Activated effector memory CD4-positive, alpha-beta T cell treated with anti-CD3 and anti-CD28 coated beads, Interleukin-2, amount 50 U/mL, for 16 hours (primary cell): ENCODE data around the gene PNKP.

Source experiments
- DNase-seq: peaks from one replicate; pipeline ENCODE4 v3.0.0-alpha.2; 2020

PNKP gene

DNA sequence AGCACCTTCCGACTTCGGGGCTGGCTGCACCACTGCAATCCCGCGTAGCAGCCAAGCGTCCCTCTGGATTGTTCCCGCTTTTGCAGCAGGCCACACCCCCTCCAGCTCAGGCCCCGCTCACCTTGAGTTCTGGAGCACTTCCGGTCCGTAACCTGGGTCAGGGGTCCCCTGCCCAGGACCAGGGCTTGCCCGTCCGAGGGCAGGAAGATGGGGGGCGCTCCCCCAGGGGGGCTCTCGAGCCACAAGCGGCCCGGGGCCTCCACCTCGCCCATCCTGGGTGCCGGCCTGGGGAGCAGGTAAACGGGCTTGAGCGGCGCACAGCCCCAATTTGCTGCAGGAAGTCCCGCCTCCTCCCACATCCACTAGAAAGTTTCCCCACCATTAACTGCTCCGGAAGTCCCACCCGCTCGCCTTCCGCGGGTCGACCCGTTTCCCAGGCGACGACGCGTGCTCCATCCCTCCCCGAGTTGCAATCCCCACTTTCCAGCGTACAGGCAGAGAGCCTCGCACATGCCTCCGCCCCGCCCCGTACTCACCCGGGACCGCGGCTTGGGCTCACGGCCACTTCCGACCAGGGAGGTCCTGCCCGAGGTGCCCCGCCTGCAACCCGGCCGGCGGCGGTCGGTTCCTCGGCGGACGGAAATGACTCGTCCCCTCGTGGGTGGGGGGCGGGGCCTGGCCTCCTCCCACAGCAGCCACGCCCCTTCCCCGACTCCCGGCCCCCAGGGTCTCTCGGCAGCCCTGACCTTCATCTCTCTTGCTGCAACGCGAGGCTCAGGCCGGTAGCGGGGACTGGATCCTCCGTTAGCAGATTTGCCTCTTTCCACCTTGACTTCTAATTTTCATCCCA, at the start of gene PNKP:
TSS of gene PNKP (minus strand) at position 644 of the 850 bp plus-strand sequence. CDS start at position 272, 372 bp downstream.
- DNase-seq: peak; percentile 96

DNA sequence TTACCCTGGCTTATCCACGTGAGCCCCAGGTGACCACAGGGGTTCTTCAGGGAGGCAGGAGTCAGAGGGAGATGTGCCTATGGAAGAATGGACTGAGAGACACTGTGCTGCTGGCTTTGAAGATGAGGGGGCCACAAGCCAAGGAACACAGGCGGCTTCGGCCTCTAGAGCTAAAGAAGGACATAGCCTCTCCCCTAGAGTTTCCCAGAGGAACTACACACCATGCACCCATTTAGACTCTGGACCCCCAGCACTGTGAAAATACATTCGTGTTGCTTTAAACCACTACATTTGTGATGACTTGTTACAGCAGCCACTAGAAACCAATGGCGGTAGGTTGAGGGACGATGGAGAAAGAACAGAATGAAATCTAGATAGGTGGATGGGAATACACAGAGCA, 47.9 kb upstream of the PNKP start:
- no peak for DNase-seq

DNA sequence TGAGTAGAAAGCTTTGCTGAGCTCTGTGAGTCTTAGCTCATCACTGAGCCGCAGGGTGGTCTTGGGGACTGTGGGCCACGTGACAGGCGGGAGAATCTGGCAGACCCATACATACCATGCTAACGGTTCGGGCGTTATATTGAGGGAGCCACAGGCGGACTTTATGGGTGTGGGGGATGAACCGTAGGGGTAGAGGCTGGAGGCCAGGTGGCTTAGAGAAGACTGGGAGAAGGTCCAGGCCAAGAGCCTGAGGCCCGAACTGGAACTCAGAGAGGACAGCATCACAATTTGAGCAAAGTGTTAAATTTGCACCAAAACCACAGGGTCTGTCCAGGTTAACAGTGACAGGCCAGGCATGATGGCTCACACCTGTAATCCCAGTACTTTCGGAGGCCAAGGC, 46.3 kb upstream of the PNKP start:
- no peak for DNase-seq

- no peak for DNase-seq
These were observed 45.7 kb upstream of the PNKP start for GRCh38 chr19:49912965-49913685.

- no peak for DNase-seq
These were observed 44.2 kb upstream of the PNKP start for GRCh38 chr19:49911381-49912145.

- no peak for DNase-seq
These were observed 42.8 kb upstream of the PNKP start for GRCh38 chr19:49910179-49910578.

DNA sequence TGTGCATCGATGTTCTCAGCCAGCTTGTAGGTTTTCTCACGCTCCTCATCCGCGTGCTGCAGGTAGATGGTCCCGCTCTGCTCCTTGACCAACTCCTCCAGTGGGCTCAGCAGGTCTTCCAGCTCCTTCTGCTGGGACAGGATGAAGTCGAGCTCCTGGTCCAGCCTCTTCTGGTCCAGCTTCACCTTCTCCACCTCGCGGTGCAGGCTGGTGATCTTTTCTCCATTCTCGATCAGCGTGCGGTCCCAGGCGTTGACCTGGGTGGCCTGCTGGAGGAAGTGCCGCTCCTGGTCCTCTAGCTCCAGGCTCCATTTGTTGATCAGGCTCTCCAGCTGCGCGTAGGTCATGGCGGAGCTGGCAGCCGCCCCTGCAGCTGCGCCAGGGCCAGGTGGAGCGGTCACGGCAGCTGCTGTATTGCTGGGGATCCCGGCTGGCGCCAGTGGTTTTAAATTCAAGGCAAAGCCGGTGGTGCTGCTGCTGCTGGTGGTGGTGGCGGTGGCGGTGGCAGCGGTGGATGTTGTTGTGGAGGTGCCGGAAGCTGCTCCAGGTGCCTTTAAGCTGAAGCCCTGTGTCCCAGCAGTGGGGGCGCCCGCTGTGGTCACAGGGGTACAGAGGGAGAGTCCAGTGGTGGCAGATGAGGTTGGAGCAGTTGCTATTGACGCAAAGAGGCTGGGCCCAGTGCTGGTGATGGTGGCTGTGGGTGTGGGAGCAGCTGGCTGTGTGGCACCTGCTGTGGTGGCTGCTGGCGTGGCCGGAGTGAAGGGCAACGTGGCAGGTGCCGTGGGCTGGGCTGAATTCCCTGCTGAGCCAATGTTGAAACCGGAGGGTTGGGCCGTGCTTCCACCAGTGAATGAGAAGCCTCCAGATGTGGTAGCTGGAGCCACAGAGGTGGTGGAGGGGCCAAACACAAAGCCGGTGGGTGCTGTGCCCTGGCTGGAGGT, 41.4 kb upstream of the PNKP start:
- DNase-seq: no peak

DNA sequence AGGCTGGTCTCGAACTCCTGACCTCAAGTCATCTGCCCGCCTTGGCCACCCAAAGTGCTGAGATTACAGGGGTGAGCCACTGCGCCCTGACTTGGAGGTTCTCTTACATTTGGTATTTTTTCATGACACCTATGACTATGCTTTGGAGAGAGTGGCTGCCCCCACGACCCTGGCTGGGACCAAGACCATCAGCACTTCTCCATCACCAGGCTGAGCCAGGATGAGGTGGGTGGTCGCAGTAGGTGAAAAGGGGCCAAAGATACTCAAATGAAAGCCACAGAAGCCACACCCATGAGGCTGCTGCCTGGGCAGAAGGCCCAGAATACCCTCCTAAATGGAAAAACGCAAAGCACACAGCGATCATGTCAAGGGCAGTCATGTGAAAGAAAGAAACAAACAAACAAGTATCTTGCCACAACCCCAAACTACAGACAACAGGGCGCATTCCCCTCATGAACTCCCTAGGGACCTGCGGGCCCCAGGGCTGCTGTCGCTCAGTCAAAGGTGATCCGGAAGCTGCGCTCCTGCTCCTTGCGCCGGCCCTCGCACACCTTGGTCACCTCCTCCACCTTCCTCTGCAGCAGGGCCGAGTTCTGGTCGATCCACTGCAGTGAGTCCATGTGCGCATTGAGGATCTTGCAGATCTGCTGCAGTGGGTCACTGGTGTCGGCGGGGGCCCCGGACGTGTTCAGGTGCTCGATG, 40.5 kb upstream of the PNKP start:
- no peak for DNase-seq

DNA sequence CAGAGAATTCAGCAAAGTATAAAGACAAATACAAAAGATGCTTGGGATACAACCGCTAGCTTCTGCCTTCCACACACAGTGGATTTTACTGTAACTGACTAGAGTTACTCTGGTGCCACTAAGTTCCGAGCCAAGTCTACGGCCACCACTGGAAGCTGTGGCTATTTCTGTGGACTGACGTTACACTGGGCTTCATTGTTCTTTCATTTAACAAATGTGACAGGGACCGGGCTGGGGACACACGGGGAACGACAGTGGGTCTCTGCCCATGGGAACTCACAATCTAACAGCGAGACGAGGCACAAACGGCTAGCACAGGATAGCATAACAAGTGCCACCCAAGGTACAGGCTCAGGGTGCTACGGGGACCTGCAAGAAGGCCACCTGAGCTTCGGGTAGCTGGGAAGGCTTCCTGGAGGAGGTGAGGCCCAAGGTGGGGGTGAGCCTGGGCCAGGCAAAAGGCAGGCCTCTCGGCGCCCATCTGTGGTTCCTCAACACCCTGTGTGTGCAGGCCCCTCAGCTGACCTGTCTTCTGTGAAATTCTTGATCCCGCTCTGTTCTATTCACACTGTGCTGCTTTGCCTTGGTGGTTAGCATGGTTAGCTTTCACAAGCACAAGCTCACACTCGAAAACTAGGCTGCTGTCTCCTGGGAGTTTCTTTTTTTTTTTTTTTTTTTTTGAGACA, 39.6 kb upstream of the PNKP start:
- no peak for DNase-seq

- DNase-seq: no peak
These were observed 36.8 kb upstream of the PNKP start for GRCh38 chr19:49904136-49904535.

- DNase-seq: peak; percentile 90
These were observed 29.7 kb upstream of the PNKP start, which contains the start of gene IL4I1 for GRCh38 chr19:49896863-49897621. IL4I1 (minus strand) TSS chr19:49896887; CDS start chr19:49896160, 727 bp downstream.

DNA sequence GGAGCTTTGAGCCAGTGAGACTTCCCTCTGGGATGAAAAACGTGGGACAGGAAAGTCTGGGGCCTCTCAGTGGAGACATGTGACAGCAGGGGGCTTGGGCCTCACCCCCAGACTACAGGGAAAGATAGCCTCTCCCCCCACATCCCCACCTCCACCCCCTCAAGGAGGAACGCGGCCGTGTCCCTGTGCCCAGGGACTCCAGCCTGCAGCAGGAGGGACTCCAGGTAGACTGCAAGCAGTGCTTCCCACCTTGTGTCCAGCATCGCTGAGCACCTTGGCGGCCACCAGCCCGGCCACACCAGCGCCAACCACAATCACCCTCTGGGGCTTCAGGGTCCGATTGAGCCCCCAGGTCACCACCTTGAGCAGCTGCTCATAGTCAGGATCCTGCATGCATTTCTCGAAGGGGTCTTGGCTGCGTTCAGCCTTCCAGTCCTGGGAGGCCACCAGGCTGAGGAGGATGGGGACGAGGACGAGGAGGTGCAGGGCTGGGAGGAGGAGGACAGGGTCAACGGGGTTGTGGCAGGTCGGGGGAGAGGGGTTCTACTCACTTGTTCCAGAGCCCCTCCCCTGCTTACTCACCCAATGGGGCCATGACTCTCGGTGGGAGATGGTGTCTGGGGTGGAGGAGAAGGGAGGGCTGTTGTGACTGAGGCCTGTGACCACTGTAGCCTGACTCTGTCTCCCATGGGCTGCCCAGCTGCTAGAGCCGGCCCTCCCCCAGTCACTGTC, 28.4 kb upstream of the PNKP start:
- DNase-seq: peak; percentile 79

GRCh38 chr19:49894879-49895565, 27.6 kb upstream of the PNKP start:
- peak; percentile 80 for DNase-seq

GRCh38 chr19:49894011-49894664, 26.8 kb upstream of the PNKP start:
- no peak for DNase-seq

- no peak for DNase-seq
These were observed 25.3 kb upstream of the PNKP start for GRCh38 chr19:49892716-49893115.

DNA sequence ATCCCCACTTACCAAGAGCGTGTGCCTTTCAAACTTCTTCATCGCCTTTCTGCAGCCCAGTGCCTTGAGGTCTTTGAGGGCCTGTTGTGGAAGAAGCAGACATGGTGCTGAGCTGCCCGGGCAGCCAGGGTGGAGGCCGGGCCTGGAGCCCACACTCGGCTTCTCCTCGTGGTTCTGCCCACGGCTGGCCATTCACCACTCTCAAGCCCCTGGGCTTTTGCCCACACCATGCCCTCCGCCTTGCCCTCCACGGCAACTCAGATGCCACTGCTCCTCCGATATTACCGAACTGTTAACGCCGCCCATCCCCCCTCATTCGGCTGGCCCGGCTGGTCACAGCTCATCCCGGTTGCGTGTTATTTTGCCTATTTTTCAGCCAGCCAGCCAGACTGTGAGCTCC, 24.0 kb upstream of the PNKP start:
- no peak for DNase-seq

- DNase-seq: peak; percentile 90
These were observed 23.3 kb upstream of the PNKP start for GRCh38 chr19:49890349-49891311.
